Common myeloid progenitor, CD34-positive (primary cell): Measurements from ENCODE around the gene SWSAP1.
"Not testable (repeated sequence)": the region's sequence is repeated elsewhere in the genome, so short reads cannot be mapped to it uniquely, and the experiment has no call there.

Source experiments
- CTCF ChIA-PET: fragments of 350-600 bp; sonication (Branson Sonifier 250); formaldehyde crosslinking; loops from one replicate; lab custom pipeline; 2021; ENCODE audit warnings: antibody characterized with exemption; lab: Charles Lee
- POLR2A ChIA-PET: fragments of 350-600 bp; sonication (Branson Sonifier 250); formaldehyde crosslinking; loops from one replicate; lab custom pipeline; 2021; ENCODE audit warnings: antibody characterized with exemption; lab: Charles Lee
- DNase-seq, 3 donors: peaks; one replicate each; pipeline versions ENCODE4 v3.0.0 to v3.0.0-alpha.2; 2013
- H3K27ac ChIP-seq, 2 experiments: 1 replicate in 1 of 2; 2 replicates in 1 of 2; pipeline ENCODE4 v1.7.0; 2013; ENCODE audit warnings: inconsistent platforms in 2 of 2, low read length in 2 of 2, mild to moderate bottlenecking in 2 of 2, low read depth in 1 of 2, moderate library complexity in 1 of 2; ENCODE audit not compliant: severe bottlenecking in 2 of 2, insufficient read depth in 1 of 2, poor library complexity in 1 of 2
- H3K27me3 ChIP-seq, 5 experiments: replicated peaks in 2 of 5; 1 replicate in 3 of 5; 2 replicates in 2 of 5; pipeline versions ENCODE4 v1.6.1 to v1.7.0; 2013; ENCODE audit warnings: low read length in 4 of 5, mild to moderate bottlenecking in 2 of 5, moderate library complexity in 2 of 5, inconsistent platforms in 1 of 5; ENCODE audit not compliant: insufficient read depth in 5 of 5, control insufficient read depth in 4 of 5
- H3K36me3 ChIP-seq, 4 experiments: 1 replicate in 2 of 4; 2 replicates in 2 of 4; pipeline versions ENCODE4 v1.6.1 to v1.7.0; 2013; ENCODE audit warnings: low read length in 3 of 4, control low read depth in 1 of 4, mild to moderate bottlenecking in 1 of 4; ENCODE audit not compliant: control insufficient read depth in 4 of 4, insufficient read depth in 4 of 4
- H3K4me1 ChIP-seq, 4 experiments: 1 replicate in 3 of 4; 2 replicates in 1 of 4; pipeline versions ENCODE4 v1.6.1 to v1.7.1; 2013; ENCODE audit warnings: low read length in 3 of 4, mild to moderate bottlenecking in 3 of 4, control low read depth in 1 of 4, inconsistent platforms in 1 of 4, moderate library complexity in 1 of 4; ENCODE audit not compliant: control insufficient read depth in 4 of 4, insufficient read depth in 4 of 4; ENCODE audit errors: control extremely low read depth in 1 of 4
- H3K4me3 ChIP-seq, 7 experiments: 1 replicate in 4 of 7; 2 replicates in 3 of 7; pipeline versions ENCODE4 v1.5.1 to v1.7.0; 2013; ENCODE audit warnings: mild to moderate bottlenecking in 7 of 7, low read length in 6 of 7, moderate library complexity in 6 of 7, inconsistent platforms in 2 of 7, low read depth in 2 of 7, control low read depth in 1 of 7; ENCODE audit not compliant: insufficient read depth in 4 of 7, control insufficient read depth in 1 of 7; ENCODE audit errors: extremely low read depth in 1 of 7
- H3K9me3 ChIP-seq, 5 experiments: 1 replicate in 4 of 5; 2 replicates in 1 of 5; pipeline versions ENCODE4 v1.6.1 to v1.7.1; 2013; ENCODE audit warnings: low read length in 4 of 5, mild to moderate bottlenecking in 2 of 5, inconsistent platforms in 1 of 5, low read depth in 1 of 5, moderate library complexity in 1 of 5; ENCODE audit not compliant: control insufficient read depth in 4 of 5, insufficient read depth in 2 of 5; ENCODE audit errors: control extremely low read depth in 1 of 5
- WGBS: methylation state at CpG from one replicate; pipeline ENCODE4 v1.1.5; 2013; ENCODE audit not compliant: insufficient coverage; 5-methylcytosine and 5-hydroxymethylcytosine counted together

SWSAP1 gene

GRCh38 chr19:11333838-11334237, 40.6 kb upstream of the SWSAP1 start:
- POLR2A ChIA-PET, result interaction anchor here (0.7 kb wide), 1 partner anchor 1219 kb away, joined by 3 read pairs; no protein-coding TSS in a partner anchor
- WGBS, result 98% methylated on average over 7 of the region's 9 CpGs

GRCh38 chr19:11335449-11336146, 38.9 kb upstream of the SWSAP1 start:
- ChIA-PET CTCF (interaction anchor here (0.8 to 3.8 kb wide), 7 partner anchors 8 to 42 kb away, joined by 3 to 18 read pairs (median 3); no protein-coding TSS in a partner anchor), POLR2A (no interaction called here)
- peaks cover 0 to 49% (median 18%) of the 10 kb centered on the region in 4 experiments for H3K36me3 ChIP-seq
- H3K4me1 ChIP-seq, result peaks cover 7 to 35% (median 31%) of the 10 kb centered on the region in 4 experiments
- no peak overlapping the region for H3K4me3 ChIP-seq
- no peak overlapping the region for H3K27ac ChIP-seq
- no peak for DNase-seq
- no peaks in the 10 kb centered on the region for H3K9me3 ChIP-seq
- 96% methylated on average over 16 of the region's 17 CpGs for WGBS
- H3K27me3 ChIP-seq, result no peaks in the 10 kb centered on the region

More at GRCh38 chr19:11333838-11334237, 40.6 kb upstream of the SWSAP1 start:
- not testable (repeated sequence) for H3K4me3 ChIP-seq, H3K27ac ChIP-seq, H3K9me3 ChIP-seq, H3K27me3 ChIP-seq
- peaks cover 7 to 21% (median 21%) of the 10 kb centered on the region in 4 experiments for H3K4me1 ChIP-seq
- CTCF ChIA-PET, result interaction anchor here (1.8 to 3.2 kb wide), 2 partner anchors 9 to 12 kb away, joined by 5 to 12 read pairs; no protein-coding TSS in a partner anchor
- peaks cover 0 to 61% (median 21%) of the 10 kb centered on the region in 4 experiments for H3K36me3 ChIP-seq
- peak in 1 of 3 donors; percentile 55 for DNase-seq

- peaks cover 7 to 35% (median 31%) of the 10 kb centered on the region in 4 experiments for H3K4me1 ChIP-seq
- WGBS, result 16% methylated on average over 14 of the region's 14 CpGs
- no peaks in the 10 kb centered on the region for H3K27me3 ChIP-seq
- H3K9me3 ChIP-seq, result no peaks in the 10 kb centered on the region
- POLR2A ChIA-PET, result interaction anchor here (0.7 to 1.8 kb wide), 4 partner anchors 13 to 38 kb away, joined by 3 to 8 read pairs (median 3); no protein-coding TSS in a partner anchor
- DNase-seq, result peak; percentile 56 to 71 (median 63)
- CTCF ChIA-PET, result interaction anchor here (1.1 to 3.8 kb wide), 7 partner anchors 9 to 42 kb away, joined by 3 to 18 read pairs (median 4); partner anchors contain the start of genes CCDC159 and TMEM205
- H3K36me3 ChIP-seq, result peaks cover 0 to 43% (median 22%) of the 10 kb centered on the region in 4 experiments
- H3K4me3 ChIP-seq, result peak overlapping the region in 4 of 7 experiments; percentile 2 to 59 (median 34)
- no peak overlapping the region for H3K27ac ChIP-seq
These were observed 37.4 kb upstream of the SWSAP1 start for GRCh38 chr19:11337080-11337479.

GRCh38 chr19:11338121-11338520, 36.3 kb upstream of the SWSAP1 start:
- Histone ChIP-seq H3K27ac (no peak overlapping the region), H3K36me3 (peaks cover 0 to 39% (median 19%) of the 10 kb centered on the region in 4 experiments), H3K9me3 (no peaks in the 10 kb centered on the region), H3K4me3 (peak overlapping the region in 6 of 7 experiments; percentile 63 to 90 (median 78)), H3K4me1 (peaks cover 7 to 40% (median 36%) of the 10 kb centered on the region in 4 experiments), H3K27me3 (no peaks in the 10 kb centered on the region)
- DNase-seq, result no peak
- 96% methylated on average over 4 of the region's 7 CpGs for WGBS
- POLR2A ChIA-PET, result interaction anchor here (0.6 to 1.9 kb wide), 5 partner anchors 11 to 95 kb away, joined by 3 to 15 read pairs (median 4); no protein-coding TSS in a partner anchor
- CTCF ChIA-PET, result interaction anchor here (0.8 to 3.8 kb wide), 4 partner anchors 8 to 43 kb away, joined by 3 to 18 read pairs (median 5); partner anchors contain the start of genes CCDC159 and TMEM205

GRCh38 chr19:11338569-11339253, 35.8 kb upstream of the SWSAP1 start:
- WGBS, result 28% methylated on average over 19 of the region's 21 CpGs
- DNase-seq, result peak in 1 of 3 donors; percentile 11
- ChIA-PET CTCF (interaction anchor here (0.8 to 3.8 kb wide), 5 partner anchors 10 to 43 kb away, joined by 3 to 18 read pairs (median 4); partner anchors contain the start of gene TSPAN16), POLR2A (interaction anchor here (0.6 to 1.9 kb wide), 4 partner anchors 12 to 94 kb away, joined by 3 to 15 read pairs (median 4); no protein-coding TSS in a partner anchor)
- Histone ChIP-seq H3K27me3 (no peaks in the 10 kb centered on the region), H3K4me1 (peaks cover 7 to 42% (median 41%) of the 10 kb centered on the region in 4 experiments), H3K27ac (peak overlapping the region in 1 of 2 experiments; percentile 34), H3K9me3 (no peaks in the 10 kb centered on the region), H3K36me3 (peaks cover 0 to 33% (median 17%) of the 10 kb centered on the region in 4 experiments), H3K4me3 (peak overlapping the region; percentile 57 to 90 (median 77))

GRCh38 chr19:11339254-11340098, 35.0 kb upstream of the SWSAP1 start, which contains the start of gene RAB3D:
Gene RAB3D, minus strand, starts transcription at chr19:11339657. Its CDS starts 2,258 bp downstream, at chr19:11337399.
- ChIA-PET POLR2A (interaction anchor here (0.7 to 1.9 kb wide), 4 partner anchors 13 to 41 kb away, joined by 3 to 15 read pairs (median 3); no protein-coding TSS in a partner anchor), CTCF (interaction anchor here (0.8 to 3.8 kb wide), 7 partner anchors 16 to 44 kb away, joined by 3 to 18 read pairs (median 4); partner anchors contain the start of genes SWSAP1 and TSPAN16)
- Histone ChIP-seq H3K36me3 (peaks cover 0 to 25% (median 15%) of the 10 kb centered on the region in 4 experiments), H3K9me3 (no peaks in the 10 kb centered on the region), H3K4me1 (peaks cover 10 to 49% (median 47%) of the 10 kb centered on the region in 4 experiments), H3K27ac (peak within 1 kb of the TSS in 1 of 2 experiments; percentile 34), H3K4me3 (peak within 1 kb of the TSS; percentile 57 to 90 (median 77)), H3K27me3 (no peaks in the 10 kb centered on the region)
- DNase-seq, result peak; percentile 82 to 88 (median 87)
- under 1% methylated on average over 31 of the region's 53 CpGs for WGBS
